OCI-LY3 (cell line): Measurements from ENCODE around the gene COL6A6.

Experiments used
- H2AFZ ChIP-seq: fragments of 200-600, 300-600 bp; shearing (Covaris generic); 2 replicates; pipeline ENCODE4 v1.6.0; 2014; ENCODE audit warnings: antibody characterized with exemption, low read depth, low read length
- H3K27ac ChIP-seq: fragments of 200-600, 300-600 bp; sonication (generic); 2 replicates; pipeline ENCODE4 v1.5.1; 2014; ENCODE audit warnings: mild to moderate bottlenecking, low read length, moderate library complexity, mixed read lengths
- H3K27me3 ChIP-seq: fragments of 200-600, 300-600 bp; sonication (generic); 2 replicates; pipeline ENCODE4 v1.6.1; 2014; ENCODE audit warnings: low read depth, low read length, mixed read lengths
- H3K36me3 ChIP-seq: fragments of 200-600, 300-600 bp; sonication (generic); replicated peaks from 2 replicates; pipeline ENCODE3; 2014; ENCODE audit warnings: low read depth, low read length, mixed read lengths
- H3K4me1 ChIP-seq: fragments of 300-600, 200-600 bp; sonication (generic); 2 replicates; pipeline ENCODE4 v1.6.1; 2014; ENCODE audit warnings: low read length, mixed read lengths
- H3K4me2 ChIP-seq: fragments of 200-600, 300-600 bp; sonication (generic); 2 replicates; pipeline ENCODE4 v1.6.1; 2014; ENCODE audit warnings: low read length, mixed read lengths
- H3K4me3 ChIP-seq: fragments of 300-600, 200-600 bp; sonication (generic); 2 replicates; pipeline ENCODE4 v1.5.1; 2014; ENCODE audit warnings: antibody characterized with exemption, mild to moderate bottlenecking, low read length, moderate library complexity
- H3K79me2 ChIP-seq: fragments of 300-600, 200-600 bp; shearing (Covaris generic); 2 replicates; pipeline ENCODE4 v1.6.1; 2014; ENCODE audit warnings: mild to moderate bottlenecking, low read length, mixed read lengths
- H3K9ac ChIP-seq: fragments of 300-600, 200-600 bp; shearing (Covaris generic); 2 replicates; pipeline ENCODE4 v1.6.0; 2014; ENCODE audit warnings: mild to moderate bottlenecking, low read length, moderate library complexity
- H3K9me3 ChIP-seq: fragments of 200-600, 300-600 bp; shearing (Covaris generic); 2 replicates; pipeline ENCODE4 v1.6.1; 2014; ENCODE audit warnings: low read length, mixed read lengths; ENCODE audit not compliant: insufficient read depth
- H4K20me1 ChIP-seq: fragments of 200-600, 300-600 bp; sonication (generic); 2 replicates; pipeline ENCODE4 v1.6.1; 2016; ENCODE audit warnings: low read length, mixed read lengths; ENCODE audit not compliant: insufficient read depth
- EZH2phosphoT487 ChIP-seq: fragments of 200-600 bp; shearing (Covaris generic); IDR thresholded peaks from 2 replicates; pipeline ENCODE4 v1.6.1; 2018; ENCODE audit warnings: antibody characterized with exemption, mixed run types, low read depth
- TF ChIP-seq, protein P1 (sequence below): fragments of 200-600, 300-600 bp; sonication (generic); IDR thresholded peaks from 2 replicates; pipeline ENCODE4 v1.5.1; 2014; ENCODE audit warnings: antibody characterized with exemption, low read length, low read depth

COL6A6 gene

DNA sequence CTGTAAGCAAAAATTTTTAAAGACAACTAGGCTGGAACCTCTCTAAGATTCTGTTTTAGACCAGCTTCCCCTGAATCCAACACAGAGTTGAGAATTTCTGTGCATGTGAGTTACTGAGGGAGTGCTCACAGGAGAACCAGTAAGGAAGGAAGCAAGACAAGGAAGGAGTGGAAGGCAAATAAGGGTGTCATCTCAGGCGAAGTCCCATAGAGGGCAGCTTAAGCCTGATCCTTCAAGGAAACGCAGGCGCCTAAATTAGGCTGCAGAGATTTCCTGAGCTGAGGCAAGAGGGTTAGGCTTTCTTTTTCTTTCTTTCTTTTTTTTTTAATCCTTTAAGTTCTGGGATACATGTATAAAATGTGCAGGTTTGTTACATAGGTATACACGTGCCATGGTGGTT is 36.2 kb upstream of the COL6A6 start:
- Histone ChIP-seq H3K4me1 (peaks cover 8% of the 10 kb centered on the region; the same call in 1 of the 2 replicates), H3K36me3 (peaks cover under 1% of the 10 kb centered on the region), H3K27me3 (0 out of 2 replicates have a peak, but pooled peaks cover 2% of the 10 kb centered on the region), H2AFZ (0 out of 2 replicates have a peak overlapping the region, but pooled peaks have one; percentile 52), H4K20me1 (no peaks in the 10 kb centered on the region), H3K27ac (no peak overlapping the region), H3K4me3 (no peak overlapping the region), H3K79me2 (no peaks in the 10 kb centered on the region), H3K9ac (no peak overlapping the region), H3K4me2 (peak overlapping the region; percentile 22; the same call in 1 of the 2 replicates), H3K9me3 (peaks cover 1% of the 10 kb centered on the region; the same call in 1 of the 2 replicates)
- no peak for TF ChIP-seq EZH2phosphoT487
- TF ChIP-seq, protein P1, sequence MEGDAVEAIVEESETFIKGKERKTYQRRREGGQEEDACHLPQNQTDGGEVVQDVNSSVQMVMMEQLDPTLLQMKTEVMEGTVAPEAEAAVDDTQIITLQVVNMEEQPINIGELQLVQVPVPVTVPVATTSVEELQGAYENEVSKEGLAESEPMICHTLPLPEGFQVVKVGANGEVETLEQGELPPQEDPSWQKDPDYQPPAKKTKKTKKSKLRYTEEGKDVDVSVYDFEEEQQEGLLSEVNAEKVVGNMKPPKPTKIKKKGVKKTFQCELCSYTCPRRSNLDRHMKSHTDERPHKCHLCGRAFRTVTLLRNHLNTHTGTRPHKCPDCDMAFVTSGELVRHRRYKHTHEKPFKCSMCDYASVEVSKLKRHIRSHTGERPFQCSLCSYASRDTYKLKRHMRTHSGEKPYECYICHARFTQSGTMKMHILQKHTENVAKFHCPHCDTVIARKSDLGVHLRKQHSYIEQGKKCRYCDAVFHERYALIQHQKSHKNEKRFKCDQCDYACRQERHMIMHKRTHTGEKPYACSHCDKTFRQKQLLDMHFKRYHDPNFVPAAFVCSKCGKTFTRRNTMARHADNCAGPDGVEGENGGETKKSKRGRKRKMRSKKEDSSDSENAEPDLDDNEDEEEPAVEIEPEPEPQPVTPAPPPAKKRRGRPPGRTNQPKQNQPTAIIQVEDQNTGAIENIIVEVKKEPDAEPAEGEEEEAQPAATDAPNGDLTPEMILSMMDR: peak; percentile 41

DNA sequence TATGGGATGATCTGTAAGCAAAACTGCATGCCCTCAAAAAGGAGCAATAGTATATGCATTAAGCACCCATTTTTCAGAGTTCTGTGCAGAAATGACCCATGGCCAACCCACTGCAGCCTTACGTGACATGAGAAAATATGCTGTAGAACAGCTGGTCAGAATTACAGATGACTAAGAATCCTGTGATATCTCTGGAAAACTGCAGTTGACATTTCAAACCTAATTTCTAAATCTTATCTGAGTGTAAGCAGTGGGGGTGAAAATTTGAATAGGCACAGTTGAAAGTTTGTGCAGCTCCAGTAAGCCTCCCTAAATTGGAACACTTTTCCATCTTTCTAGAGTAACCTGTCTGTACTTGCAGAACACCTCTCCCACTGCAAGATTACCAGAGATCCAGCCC is 28.7 kb upstream of the COL6A6 start:
- no peak overlapping the region for H3K4me2 ChIP-seq
- H3K36me3 ChIP-seq: no peaks in the 10 kb centered on the region
- no peak overlapping the region for H3K9ac ChIP-seq
- no peaks in the 10 kb centered on the region for H3K4me1 ChIP-seq
- H3K27me3 ChIP-seq: 0 out of 2 replicates have a peak, but pooled peaks cover 5% of the 10 kb centered on the region
- no peak overlapping the region for H2AFZ ChIP-seq
- no peak overlapping the region for H3K27ac ChIP-seq
- no peaks in the 10 kb centered on the region for H3K9me3 ChIP-seq
- TF ChIP-seq, protein P1: no peak
- TF ChIP-seq EZH2phosphoT487: no peak
- no peak overlapping the region for H3K4me3 ChIP-seq
- no peaks in the 10 kb centered on the region for H3K79me2 ChIP-seq
- no peaks in the 10 kb centered on the region for H4K20me1 ChIP-seq

DNA sequence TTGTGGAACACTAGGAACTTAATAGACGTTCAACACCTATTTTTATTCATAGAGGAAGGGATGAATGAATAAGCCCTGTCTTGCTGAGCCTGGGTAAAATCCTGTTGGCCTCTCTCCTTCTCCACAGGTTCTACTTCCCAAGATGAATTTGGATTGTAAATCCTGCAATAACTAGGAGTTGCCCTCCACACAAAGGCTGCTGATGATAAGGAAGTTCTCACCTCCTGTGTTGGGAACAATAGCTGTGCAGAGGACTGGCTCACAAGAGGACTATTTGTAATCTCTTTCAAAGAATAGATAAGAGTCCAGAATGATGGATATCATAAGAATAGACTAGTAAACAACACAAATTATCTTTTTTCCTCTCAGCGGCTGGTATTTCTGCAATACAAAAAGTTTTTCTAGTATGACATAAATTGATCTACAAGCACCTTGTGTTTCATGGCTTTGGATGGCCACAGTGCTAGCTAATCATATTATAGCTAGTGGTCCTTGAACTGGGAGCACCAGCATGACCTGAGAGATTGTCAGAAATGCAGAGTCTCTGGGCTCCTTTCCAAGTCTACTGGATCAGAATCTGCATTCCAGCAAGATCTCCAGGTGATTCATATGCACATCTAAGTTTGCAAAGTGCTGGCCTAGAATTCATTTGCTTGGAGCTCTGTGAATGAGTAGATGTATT is 28.1 kb upstream of the COL6A6 start:
- H3K4me3 ChIP-seq: no peak overlapping the region
- no peak overlapping the region for H3K4me2 ChIP-seq
- TF ChIP-seq EZH2phosphoT487: no peak
- TF ChIP-seq, protein P1: no peak
- 0 out of 2 replicates have a peak, but pooled peaks cover 5% of the 10 kb centered on the region for H3K27me3 ChIP-seq
- H2AFZ ChIP-seq: no peak overlapping the region
- no peak overlapping the region for H3K27ac ChIP-seq
- H3K36me3 ChIP-seq: no peaks in the 10 kb centered on the region
- H3K9ac ChIP-seq: no peak overlapping the region
- no peaks in the 10 kb centered on the region for H3K79me2 ChIP-seq
- H4K20me1 ChIP-seq: no peaks in the 10 kb centered on the region
- H3K9me3 ChIP-seq: no peaks in the 10 kb centered on the region
- H3K4me1 ChIP-seq: no peaks in the 10 kb centered on the region

DNA sequence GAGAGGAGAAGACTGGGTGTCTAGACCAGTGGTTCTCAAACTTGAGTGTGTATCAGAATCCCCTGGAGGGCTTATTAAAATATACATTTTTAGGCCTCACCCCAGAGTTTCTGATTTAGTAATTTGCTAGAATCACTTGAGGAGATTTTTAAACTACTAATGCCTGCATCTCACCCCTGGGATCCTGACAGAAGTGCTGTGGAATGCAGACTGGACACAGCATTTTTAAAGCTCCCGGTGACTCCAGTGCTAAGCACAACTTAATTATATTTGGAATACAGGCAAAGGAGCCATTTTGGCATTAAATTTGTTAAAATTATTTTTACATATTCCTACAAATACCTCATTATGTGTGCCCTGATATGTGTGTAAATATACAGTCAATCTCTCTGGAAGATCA is 26.7 kb upstream of the COL6A6 start:
- H3K79me2 ChIP-seq: no peaks in the 10 kb centered on the region
- no peak overlapping the region for H3K4me2 ChIP-seq
- no peaks in the 10 kb centered on the region for H3K4me1 ChIP-seq
- no peak overlapping the region for H3K9ac ChIP-seq
- no peak overlapping the region for H3K4me3 ChIP-seq
- no peaks in the 10 kb centered on the region for H4K20me1 ChIP-seq
- H3K27me3 ChIP-seq: 0 out of 2 replicates have a peak, but pooled peaks cover 5% of the 10 kb centered on the region
- no peak overlapping the region for H2AFZ ChIP-seq
- no peaks in the 10 kb centered on the region for H3K36me3 ChIP-seq
- TF ChIP-seq EZH2phosphoT487: no peak
- TF ChIP-seq, protein P1: no peak
- no peaks in the 10 kb centered on the region for H3K9me3 ChIP-seq
- no peak overlapping the region for H3K27ac ChIP-seq
